GDM1 (cell line): ENCODE data around the gene BBX.
"Not testable (repeated sequence)": the region's sequence is repeated elsewhere in the genome, so short reads cannot be mapped to it uniquely, and the experiment has no call there.

Experiments
- DNase-seq: peaks from one replicate; lab custom pipeline; 2025; lab: John Stamatoyannopoulos, UW

Gene BBX

DNA sequence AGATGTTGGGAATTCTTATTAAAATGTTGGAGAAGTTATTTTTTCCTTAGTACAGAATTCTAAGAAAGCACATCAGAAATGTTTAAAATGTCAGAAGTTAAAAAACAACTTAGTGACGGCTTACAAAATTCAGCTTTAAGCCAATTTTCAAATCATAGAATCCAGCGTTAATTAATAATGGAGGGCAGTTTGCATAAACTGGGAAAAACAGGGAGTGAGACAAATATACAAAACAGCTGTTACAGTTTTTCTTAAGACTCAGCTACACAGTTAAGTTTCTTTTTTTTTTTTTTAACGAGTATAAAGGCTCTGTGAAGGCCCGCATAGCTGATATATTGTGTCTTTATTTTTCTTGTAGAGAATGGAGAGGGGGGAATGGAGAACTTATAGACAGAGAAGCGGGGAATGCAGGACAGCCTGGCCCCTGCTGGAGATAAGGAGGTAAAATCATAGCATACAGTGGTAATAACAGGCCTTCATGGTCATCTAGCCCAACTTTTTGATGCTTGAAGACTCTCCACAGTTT, 164.4 kb downstream of the BBX start:
- DNase-seq = no peak

DNA sequence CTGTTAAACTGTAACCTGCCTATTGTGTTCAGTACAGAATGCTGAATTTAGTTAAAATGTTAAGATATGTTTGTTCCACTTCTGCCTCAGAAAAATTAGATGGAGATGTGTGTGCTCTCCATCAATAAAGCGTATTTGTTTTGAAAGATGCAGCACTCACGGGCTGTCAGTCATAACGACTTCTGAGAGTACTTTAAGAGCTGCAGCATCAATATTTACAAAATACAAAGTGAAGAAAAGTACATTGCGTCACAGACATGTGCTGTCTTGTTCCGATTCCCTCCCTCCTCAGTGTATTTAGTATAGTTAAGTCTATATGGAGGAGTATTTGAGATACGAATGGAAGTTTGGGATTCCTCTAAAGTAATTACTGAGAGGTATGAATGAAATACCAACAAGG, 166.6 kb downstream of the BBX start:
- DNase-seq = no peak

DNA sequence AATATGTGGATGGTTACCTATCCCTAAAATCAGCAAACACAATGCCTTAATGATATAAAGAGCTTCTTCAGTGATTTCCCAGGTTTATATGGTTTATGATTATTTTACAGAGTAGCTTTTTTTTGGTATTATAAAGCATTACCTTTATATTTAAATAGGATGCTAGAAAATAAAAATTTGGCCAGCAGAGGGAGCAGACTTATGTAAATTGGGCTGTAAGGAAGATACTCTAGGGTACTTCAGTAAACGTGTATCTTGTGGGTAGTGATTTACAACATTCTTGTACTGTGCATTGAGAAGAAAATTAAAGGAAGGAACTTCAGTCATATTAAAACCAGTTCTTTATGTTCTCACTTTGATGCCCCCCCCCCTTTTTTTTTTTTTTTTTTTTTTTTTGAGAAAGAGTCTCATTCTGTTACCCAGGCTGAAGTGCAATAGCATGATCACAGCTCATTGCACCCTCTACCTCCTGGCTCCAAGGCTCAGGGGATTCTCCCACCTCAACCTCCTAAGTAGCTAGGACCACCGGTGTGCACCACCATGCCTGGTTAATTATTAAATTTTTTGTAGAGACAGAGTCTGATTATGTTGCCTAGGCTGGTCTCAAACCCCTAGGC, 167.9 kb downstream of the BBX start:
- DNase-seq = no peak

DNA sequence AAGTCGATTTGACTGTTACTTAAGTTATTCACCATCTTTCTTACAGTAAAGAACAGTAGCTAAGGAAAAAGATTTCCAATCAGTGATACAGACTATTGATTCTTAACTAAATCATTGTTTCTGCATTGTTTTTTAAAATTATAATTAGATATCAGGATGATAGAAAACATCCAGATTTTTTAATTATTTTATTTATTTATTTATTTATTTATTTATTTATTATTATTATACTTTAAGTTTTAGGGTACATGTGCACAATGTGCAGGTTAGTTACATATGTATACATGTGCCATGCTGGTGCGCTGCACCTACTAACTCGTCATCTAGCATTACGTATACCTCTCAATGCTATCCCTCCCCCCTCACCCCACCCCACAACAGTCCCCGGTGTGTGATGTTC, 169.2 kb downstream of the BBX start:
- DNase-seq = not testable (repeated sequence)

DNA sequence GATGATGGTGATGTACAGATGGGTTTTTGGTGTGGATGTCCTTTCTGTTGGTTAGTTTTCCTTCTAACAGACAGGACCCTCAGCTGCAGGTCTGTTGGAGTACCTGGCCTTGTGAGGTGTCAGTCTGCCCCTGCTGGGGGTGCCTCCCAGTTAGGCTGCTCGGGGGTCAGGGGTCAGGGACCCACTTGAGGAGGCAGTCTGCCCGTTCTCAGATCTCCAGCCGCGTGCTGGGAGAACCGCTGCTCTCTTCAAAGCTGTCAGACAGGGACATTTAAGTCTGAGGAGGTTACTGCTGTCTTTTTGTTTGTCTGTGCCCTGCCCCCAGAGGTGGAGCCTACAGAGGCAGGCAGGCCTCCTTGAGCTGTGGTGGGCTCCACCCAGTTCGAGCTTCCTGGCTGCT, 174.6 kb downstream of the BBX start:
- DNase-seq = not testable (repeated sequence)

DNA sequence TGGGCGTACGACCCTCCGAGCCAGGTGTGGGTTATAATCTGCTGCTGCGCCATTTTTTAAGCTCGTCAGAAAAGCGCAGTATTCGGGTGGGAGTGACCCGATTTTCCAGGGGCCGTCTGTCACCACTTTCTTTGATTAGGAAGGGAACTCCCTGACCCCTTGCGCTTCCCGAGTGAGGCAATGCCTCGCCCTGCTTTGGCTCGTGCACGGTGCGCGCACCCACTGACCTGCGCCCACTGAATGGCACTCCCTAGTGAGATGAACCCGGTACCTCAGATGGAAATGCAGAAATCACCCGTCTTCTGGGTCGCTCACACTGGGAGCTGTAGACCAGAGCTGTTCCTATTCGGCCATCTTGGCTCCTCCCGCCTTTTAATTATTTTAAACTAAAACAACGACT, 175.1 kb downstream of the BBX start:
- not testable (repeated sequence) for DNase-seq

DNA sequence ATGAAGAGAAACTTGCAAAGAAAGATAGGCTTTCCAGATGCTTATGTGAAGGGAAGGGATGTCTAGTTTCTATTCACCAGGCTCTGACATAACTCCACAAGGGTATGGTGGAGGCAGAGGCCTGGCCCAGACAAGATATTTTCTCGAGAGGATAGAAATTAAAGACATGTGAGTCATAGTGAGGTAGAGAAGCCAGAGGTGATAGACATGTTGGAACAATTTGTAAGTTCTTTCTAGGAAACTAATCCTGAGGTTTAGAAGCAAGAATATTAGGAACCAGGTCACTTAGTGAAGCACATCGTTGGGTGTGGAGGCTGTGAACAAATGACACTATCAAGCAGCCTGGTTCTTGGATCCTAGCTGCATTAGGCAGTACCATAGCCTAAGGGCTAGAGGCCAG, 176.9 kb downstream of the BBX start:
- no peak for DNase-seq

DNA sequence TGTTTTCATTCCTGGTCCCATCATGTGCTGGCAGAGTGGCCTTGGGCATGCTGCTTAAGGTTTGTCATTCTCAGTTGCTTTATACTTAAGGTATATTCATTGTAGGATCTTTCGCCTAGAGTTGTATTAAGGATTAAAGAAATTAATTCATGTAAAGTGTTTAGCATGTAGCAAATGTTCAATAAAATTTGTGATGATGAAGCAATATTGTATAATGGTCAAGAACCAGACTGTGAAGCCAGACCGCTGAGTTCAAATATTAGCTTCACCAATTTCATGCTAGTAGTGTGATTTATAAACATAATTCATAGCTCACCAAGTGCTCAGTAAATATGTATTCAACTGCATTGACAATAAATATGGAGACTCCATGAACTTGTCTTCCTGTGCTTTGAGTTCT, 178.5 kb downstream of the BBX start:
- no peak for DNase-seq

DNA sequence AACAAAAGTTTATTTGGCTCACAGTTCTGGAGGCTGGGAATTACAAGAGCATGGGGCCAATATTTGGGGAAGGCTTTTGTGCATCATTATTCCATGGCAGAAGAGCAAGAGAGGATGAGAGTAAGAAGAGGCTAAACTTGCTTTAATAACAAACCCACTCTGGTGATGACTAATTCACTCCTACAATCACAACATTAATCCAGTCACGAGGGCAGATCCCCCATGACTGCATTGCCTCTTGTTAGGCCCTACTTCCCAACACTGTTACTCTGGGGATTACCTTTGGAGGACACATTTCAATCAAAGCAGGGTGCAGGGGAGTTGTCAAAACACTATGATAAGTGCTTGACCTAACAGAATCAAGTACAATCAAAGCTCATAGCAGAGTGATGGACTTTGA, 181.7 kb downstream of the BBX start:
- no peak for DNase-seq

DNA sequence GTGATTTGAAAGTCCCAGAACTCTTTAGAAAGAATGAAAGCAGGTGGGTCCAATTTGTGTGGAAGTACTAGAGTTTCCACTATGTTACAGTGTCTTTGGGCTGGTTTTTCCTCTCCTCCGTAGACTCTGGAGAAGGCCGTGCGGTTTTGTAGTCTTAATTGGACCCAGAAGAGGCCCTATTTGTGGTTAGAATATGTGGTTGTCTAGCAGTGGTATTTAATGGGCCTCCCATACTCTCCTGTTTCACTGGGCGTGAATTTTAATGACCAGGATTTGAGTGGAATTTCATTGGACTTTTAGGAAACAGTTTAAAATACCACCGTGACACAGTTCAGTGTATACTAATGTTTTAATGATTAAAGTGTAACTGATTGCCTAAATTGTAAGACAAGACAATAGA, 182.3 kb downstream of the BBX start:
- DNase-seq = no peak

DNA sequence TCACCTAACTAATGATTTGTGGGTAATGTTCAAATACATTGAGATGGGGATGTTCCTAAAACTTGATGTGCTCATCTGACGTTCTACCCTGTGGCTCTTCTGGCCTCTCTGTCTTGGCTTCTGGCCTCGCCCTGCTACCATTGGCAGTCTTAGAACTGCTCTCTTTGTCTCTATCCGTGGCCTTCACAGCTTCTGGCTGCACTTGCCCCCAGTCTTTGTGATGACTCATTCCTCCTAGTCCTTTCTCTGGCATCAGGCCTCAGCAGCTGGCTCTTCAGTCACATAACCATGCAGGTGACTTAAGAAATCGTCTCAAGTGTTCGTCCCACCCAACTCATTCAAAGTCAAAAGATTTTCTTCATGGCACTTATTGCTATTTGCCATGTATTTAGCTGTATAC, 188.1 kb downstream of the BBX start:
- DNase-seq = no peak

DNA sequence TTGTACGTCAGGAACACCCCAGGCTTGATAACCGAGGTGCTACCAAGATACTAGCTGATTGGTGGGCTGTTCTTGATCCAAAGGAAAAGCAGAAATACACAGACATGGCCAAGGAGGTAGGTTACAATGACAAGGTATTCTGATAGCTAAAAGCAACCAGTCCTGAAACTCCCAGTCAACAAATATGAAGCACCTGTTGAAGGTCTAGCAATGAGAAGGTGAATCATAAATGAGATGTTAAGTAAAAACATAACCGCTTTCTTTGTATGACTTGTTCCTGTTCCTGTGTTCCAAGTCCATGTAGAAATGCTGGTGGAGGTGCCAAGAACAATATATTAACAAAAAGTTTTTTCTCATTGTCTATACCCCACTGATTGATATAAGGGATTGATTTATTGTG, 194.0 kb downstream of the BBX start:
- no peak for DNase-seq

DNA sequence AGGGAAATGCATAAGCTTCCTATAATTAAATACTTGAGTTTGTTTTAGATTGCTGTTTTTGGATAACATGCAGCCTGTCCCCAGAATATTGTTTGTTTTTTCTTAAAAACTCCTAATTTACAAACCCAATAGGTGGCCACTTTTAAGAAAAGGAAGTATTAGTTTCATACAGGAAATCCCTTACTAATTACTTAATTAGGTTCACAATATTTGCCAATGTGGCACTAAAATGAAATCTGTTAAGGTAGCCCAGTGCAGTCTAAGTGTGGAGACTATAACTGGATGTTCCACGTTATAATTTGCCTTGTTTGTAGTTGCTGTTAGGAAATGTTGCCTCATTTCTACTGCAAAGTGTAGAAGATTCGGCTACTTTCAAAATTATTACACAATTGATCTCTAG, 195.8 kb downstream of the BBX start:
- DNase-seq = no peak

DNA sequence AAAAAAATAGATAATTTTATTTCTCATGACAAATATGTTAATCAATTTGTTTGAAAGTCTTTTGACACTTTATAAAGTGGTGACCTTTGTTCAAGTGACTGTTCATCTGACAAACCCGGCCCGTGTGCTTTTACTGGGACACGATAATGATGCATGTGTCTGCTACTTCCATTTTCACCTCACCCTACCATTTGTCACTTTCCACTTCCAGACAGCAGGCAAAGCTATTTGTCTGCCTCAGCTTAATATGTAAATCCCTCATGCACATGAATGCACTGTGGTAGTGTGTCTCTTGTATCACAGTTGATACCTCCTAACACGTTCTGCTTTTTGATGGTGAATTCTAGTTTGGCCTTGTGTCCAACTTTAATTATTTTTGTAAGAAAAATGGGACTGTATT, 204.3 kb downstream of the BBX start:
- no peak for DNase-seq

DNA sequence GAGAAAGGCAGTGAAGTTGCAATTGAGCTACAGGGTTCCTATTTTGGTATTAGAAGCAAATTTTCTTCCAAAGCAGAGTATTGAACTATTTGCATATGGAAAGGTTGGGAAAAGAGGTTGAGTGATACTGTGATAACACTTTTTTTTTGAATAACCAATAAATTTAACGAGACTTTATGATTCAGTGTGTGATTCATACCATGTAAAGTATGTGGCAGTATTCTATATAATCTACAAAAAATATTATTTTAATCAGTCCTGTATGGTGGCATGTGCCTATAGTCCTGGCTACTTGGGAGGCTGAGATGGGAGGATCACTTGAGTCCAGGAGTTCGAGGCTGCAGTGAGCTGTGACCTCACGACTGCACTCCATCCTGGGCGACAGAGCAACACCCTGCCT, 206.9 kb downstream of the BBX start:
- DNase-seq = no peak

DNA sequence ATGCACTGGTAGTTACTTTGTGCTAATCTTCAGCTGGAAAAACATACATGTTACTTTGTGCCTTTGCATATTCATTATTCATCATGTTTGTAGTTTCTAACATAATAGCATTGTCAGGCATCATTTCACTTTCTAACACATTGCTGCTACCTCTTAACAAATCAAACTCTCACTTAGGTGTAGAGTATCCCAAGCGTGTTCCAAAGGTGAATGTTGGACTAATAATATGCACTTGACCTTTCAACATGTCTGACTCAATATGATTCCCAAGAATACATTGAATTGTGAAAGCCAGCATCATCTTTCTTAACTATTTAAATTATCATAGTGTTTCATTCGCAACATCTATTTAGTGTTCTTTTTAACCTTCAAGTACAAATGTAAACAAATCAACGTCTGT, 211.6 kb downstream of the BBX start:
- DNase-seq = no peak

DNA sequence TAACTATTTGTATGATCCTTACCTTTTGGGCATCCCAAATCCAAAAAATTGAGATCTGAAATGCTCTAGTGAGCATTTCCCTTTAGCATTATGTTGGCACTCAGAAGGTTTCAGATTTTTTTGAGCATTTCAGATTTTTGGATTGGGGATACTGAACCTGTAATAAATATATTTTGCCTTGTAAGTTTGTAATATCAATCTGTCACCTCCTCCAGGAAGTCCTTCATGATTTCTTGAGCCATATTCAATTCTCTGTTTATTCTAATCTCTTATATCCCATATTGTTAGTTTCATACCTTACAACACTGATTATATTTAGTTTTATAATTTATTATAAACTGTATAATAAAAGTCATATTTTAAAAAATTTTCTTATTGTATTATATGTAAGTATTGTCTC, 215.2 kb downstream of the BBX start:
- DNase-seq = no peak

DNA sequence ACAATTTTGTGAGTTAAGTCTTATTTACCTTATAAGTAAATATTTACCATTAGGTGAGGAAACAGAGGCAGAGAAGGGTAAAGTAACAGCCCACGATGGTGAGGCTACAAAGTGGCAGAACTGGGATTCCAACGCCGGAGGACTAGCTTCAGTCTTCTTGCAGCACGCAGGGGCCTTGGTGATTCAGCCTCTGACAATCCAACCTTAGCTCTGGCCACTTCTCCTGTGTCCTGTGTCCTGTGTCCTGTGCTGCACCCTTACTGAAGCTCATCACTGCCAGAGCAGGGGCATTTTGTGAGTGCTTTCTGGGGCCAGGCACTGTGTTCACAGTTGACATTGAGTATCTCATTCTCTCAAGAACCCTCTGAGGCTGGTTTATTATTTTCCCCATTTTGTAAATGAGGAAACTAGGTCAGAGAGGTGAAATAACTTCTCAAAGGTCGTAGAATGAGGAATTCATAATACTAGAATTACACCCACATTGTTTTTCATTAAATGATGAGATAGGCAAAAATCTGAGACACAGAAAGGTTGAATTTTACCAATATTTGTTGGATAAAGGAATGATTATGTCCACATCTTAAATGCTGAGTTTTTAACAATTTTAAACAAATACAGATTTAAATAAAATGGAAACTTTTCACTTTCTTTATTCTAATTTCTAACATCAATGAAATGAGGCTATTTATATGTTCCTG, 215.9 kb downstream of the BBX start:
- no peak for DNase-seq

DNA sequence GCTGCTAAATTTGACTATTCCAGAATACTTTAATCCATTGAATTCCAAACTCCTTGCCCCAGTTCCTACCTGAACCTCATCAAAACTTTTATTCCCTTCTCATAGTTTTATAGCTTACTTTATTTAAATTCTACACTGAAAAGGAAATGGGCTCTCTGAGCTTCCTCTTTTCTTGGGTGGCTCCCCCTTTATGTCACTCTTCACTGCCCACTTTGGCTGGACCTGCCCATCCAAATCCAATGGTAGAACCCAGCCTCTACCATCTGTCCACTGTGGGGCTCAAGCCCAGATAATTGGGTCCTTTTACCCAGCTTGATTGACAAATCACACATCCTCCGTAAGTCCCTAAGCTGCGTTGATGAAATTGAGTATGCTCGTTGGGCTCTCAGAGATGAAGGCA, 216.5 kb downstream of the BBX start:
- no peak for DNase-seq

DNA sequence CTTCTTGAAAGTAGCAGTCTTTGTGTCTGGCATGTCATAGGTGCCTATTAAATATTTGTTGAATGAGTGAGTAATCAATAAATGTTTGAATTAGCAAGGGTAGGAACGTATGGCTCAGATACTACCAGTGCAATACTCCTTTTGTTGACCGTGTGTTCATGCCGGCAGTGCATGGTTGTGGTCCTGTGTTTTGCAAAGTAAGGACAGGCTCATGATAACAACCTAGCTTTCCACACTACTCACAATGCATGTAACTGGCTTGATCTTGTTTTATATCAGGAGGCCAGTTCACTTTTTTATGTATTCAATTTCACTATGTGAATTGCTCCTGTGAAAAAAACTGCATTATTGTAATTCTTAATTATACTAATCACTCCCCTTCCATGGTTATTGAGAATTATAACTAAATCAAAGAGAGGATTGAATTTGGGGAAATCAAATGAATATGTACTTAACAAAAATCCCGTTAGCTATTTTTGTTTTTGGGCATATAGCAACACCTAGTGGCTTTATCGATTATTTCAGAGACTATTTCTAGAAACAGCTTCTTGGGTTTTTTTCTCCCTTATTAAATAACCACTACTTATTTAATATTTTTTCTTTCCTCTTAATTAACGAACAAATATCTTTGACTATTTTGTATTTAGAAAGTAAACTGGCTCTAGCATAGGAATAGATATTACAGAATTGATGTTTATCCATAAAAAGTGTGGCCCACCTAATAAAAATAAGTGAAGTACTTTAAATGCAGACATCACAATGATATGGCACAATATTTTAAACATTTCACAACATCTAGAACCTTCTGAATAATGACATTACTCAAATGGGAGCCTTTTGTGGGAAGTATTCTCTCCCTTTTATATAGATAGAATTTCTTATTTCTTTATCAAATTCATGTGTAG, 218.5 kb downstream of the BBX start:
- no peak for DNase-seq

DNA sequence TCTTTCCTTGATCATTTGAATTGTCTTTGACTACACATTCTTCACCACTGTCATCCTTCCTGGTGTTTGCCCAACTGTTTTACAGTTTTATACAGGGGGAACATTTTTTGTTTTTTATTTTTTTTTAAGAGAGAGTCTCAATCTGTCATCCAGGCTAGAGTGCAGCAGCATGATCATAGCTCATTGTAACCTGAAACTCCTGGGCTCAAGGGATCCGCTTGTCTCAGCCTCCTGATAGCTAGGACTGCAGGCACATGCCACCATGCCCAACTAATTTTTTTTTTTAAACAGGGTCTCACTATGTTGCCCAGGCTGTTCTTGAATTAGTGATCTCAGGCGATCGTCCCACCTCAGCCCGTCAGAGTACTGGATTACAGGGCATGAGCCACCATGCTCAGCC, 222.6 kb downstream of the BBX start:
- no peak for DNase-seq

DNA sequence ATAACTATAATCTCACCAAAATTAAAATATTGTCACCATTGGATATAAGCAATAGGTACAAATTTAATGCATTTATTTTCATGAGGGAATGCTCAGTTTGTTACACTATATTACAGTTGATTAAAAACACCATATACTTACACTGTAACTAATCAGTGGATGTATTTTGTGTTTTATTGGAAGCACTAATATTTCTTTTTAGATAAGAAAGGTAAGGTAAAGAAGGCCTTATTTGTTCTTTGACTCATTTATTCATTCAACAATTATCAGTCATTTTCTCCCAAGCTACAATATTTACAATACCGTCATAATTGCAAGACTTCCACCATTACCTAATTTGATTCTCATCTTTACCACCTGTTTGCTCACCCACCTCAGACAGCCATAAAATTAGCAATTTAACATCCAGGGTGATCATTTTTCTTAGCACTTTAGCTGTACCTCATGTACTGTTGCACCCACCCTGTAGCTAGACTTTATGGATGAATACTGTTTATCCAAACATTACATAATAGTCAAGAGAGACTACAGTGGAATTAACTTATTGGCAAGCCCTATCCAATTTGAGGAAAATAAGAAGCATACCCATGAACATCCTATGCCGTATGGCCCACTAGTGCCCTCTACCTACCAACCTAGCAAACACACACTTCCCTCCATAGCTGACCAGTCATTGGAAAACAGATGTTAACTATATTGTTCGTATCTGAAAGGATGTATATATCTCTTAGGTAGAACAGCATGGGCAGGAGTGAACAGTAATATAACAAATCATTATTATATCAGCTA, 229.6 kb downstream of the BBX start:
- DNase-seq = no peak
